OCI-M1 (cell line): Measurements from ENCODE around the gene SMIM35.

Experiments used
- DNase-seq: peaks from one replicate; lab custom pipeline; 2025; lab: John Stamatoyannopoulos, UW

The SMIM35 gene

DNA sequence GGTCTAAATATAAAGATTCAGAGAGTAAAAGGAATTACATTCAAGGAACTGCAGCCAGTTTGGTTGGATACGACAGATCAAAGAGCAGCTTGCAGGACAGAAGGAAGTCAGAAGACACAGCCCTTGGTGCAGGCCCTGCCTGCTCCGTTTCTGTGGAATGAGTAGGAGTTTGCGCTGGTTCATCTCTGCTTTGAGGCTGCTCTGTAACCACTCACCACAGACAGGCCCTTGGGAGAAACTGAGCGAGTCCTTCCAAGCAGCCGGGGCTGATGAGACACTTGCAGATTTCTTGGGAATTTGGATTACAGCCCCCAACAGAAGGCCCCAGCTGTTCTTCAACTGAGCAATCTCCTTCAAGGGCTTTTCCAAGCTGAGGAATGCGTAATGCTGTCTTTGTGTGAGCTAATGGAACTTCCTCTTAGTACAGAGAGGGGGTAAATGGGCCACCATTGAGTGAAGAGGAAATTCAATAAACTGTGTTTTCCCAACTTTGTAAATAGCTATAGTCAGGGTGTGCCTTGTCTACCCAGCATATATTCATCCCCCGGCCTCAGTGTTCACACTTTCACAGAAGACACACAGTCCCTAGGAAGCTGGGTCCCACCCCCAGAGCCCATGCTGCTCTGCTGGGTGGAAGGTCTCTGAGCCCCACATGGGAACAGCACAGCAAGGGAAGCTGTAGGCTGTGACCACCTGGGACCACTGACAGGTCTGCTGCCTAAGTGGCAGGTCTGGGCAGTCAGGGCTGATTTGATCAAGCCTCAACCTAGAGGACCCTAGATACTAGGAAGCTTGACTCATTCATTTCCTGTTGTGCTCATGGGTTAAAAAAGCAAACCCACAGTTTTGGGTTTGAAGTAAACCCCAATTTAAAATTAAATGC, 84.0 kb downstream of the SMIM35 start:
- peak; percentile 96 for DNase-seq

GRCh38 chr11:118002010-118002540, 84.7 kb downstream of the SMIM35 start:
- DNase-seq = peak; percentile 96

DNA sequence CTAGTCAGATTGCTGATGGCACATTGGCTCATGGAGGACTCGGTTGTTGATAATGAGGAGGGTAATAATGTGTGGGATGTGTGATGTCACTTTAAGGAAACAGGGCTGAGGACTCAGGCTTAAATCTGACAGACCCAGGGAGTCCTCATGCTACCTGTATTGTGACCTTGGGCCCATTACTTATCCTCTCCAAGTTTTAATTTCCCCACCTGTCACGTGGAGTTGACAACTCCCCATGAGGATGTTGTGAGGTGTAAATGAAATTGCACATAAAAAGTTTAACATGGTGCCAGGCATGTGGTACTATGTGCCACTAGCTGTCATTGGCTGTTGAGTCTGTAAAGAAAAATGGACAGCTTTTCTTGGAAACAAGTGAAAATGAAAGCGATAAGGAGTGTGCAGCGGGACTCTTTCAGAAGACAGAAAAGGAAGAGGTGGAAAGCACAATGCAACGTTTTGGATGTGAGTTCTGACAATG, 85.2 kb downstream of the SMIM35 start:
- peak; percentile 95 for DNase-seq

DNA sequence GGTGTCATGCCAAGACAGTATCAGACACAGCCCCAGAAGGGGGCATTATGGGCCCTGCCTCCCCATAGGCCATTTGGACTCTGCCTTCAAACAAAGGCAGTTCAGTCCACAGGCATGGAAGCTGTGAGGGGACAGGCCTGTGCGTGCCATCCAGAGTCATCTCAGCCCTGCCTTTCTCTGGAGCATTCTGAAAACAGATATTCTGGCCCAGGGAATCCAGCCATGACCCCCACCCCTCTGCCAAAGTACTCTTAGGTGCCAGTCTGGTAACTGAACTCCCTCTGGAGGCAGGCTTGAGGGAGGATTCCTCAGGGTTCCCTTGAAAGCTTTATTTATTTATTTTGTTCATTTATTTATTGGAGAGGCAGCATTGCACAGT, 85.9 kb downstream of the SMIM35 start:
- peak; percentile 51 for DNase-seq

GRCh38 chr11:118000067-118000849, 86.5 kb downstream of the SMIM35 start:
- DNase-seq = no peak

- no peak for DNase-seq
Observed at GRCh38 chr11:117999354-117999993, 87.3 kb downstream of the SMIM35 start.

GRCh38 chr11:117998664-117999353, 88.0 kb downstream of the SMIM35 start:
- no peak for DNase-seq

DNA sequence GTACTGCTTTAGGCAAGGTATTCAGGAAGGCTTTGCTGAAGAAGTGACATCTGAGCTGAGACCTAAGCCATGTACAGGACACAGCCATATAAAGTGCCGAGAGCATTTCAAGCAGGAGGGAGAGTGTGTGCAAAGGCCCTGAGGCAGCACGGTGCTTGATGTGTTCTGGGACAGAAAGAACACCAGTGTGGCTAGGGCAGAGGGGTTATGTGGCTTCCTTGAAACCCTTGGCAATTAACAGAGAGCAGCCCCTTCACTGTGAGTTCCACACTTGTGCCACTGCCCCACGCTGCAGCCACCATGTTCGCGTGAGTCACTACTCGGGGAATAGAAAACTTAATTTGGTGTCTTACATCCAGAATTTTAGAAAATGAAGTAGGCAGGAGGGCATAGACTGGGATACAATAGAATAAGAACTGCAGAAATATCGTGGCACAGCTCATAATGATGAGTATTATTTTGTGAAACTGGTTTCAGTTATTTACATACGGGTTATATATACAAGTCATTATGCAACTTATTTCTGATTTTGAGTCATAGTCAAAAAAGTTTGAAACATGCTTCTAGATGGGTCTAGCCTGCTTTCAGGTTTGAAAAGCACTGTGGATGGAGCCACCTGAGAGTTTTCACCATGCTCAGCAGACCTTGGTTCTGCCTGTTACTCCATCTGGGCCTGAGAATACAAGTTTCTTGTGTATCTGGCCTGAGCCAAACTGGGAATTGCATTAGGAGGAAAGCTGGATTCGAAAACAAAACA, 88.8 kb downstream of the SMIM35 start:
- DNase-seq = no peak

GRCh38 chr11:117997406-117997805, 89.4 kb downstream of the SMIM35 start:
- no peak for DNase-seq

DNA sequence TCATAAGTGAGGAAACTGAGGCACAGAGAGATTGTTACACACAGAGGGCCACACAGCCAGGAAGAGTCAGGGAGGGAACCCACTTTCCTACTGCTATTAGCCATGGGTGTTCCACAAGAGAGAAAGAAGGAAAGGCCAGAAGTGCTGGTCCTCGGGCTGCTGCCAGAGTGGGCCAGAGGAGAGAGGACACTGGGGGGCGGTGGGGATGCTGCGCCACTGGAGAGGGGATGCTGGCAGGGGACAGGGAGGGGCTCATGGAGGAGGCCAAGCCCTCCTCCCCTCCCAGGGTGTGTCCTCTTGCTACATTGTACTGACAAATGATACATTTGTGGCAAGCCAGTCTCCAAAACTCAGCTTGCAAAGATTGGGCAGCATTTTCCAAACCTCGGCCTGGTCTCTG, 90.7 kb downstream of the SMIM35 start:
- DNase-seq = no peak

DNA sequence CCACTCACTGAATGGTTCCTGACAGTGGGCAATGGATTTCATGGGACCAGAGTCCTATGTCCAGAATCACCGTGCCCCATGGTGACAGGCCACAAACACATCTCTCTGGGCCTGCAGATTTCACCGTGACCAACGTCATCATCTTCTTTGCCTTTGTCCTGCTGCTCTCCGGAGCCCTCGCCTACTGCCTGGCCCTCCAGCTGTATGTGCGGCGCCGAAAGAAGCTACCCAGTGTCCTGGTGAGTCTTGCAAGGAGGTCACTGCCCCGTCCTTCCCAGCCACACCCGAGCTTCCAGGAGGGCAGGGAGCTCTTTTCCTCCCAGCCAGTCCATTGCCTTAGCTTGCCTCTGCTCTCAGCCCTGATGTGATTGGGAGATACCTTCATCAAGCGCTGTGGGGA, 91.3 kb downstream of the SMIM35 start:
- no peak for DNase-seq

- DNase-seq = peak; percentile 66
Observed at GRCh38 chr11:117993988-117994745, 92.6 kb downstream of the SMIM35 start.

- DNase-seq = no peak
Observed at GRCh38 chr11:117992620-117993019, 94.1 kb downstream of the SMIM35 start.

DNA sequence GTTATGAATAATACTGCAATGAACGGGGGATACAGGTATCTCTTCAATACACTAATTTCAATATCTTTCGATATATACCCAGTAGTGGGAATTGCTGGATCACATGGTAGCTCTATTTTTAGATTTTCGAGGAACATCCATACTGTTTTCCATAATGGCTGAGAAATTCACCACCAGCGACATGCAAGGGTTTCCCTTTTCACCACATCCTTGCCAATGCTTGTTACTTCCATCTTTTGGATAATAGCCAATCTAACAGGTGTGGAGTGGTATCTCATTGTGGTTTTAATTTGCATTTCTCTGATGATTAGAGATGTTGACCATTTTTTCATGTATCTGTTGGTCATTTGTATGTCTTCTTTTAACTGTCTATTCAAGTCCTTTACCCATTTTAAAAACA, 94.6 kb downstream of the SMIM35 start:
- DNase-seq = no peak

DNA sequence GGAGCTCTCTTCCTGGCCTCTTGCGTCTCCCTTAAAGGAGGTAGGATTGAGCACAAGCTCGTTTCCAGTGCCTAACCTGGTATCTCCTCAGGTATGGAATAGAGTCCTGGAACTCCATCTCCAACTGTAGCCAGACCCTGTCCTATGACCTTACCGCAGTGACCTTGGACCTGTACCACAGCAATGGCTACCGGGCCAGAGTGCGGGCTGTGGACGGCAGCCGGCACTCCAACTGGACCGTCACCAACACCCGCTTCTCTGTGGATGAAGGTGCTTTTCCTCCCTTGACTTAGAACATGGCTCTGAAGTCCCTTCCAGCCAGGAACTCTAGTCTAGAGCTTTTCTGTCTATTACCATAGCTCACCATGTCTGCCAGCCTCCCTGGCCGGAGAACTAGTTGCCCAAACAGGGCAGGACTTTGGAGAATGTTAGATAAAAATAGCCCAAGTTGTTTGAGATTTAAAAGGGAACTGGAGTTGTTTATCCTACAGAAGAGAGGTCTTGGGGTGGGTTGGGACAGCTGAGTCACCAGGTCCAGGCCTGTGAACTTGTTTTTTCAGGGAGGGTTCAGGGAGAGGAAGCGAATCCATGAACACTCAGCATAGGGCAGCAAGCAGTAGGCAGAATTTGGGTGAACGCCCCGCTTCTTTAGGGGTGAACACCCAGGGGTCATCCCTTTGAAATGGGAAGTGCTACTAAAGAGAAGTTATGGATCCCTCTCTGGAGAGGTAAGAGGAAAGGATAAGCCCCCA, 97.2 kb downstream of the SMIM35 start:
- no peak for DNase-seq

- no peak for DNase-seq
Observed at GRCh38 chr11:117986981-117987574, 99.7 kb downstream of the SMIM35 start.

GRCh38 chr11:117985953-117986887, 100.5 kb downstream of the SMIM35 start, which contains the start of gene IL10RA:
IL10RA (plus strand) TSS chr11:117986394; CDS start chr11:117986468, 74 bp downstream.
- peak; percentile 74 for DNase-seq

GRCh38 chr11:117984476-117984875, 102.3 kb downstream of the SMIM35 start:
- no peak for DNase-seq
